Right forelimb (tissue), 1 donor: ENCODE results near the gene PIPOX.
A peak's percentile ranks its signal among the peaks of the same experiment; 100 is the strongest.

ENCODE experiments used
- DNase-seq: peaks from one replicate; pipeline ENCODE4 v3.0.0-alpha.2; 2018

PIPOX gene, protein sequence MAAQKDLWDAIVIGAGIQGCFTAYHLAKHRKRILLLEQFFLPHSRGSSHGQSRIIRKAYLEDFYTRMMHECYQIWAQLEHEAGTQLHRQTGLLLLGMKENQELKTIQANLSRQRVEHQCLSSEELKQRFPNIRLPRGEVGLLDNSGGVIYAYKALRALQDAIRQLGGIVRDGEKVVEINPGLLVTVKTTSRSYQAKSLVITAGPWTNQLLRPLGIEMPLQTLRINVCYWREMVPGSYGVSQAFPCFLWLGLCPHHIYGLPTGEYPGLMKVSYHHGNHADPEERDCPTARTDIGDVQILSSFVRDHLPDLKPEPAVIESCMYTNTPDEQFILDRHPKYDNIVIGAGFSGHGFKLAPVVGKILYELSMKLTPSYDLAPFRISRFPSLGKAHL

GRCh38 chr17:29042679-29043538 lies at the start of gene PIPOX:
Gene PIPOX (plus strand): TSS chr17:29043141. CDS start chr17:29043226, 85 bp downstream.
- no peak for DNase-seq

- no peak for DNase-seq
Measured at GRCh38 chr17:28993645-28994426, 49.1 kb upstream of the PIPOX start.

- no peak for DNase-seq
Measured at GRCh38 chr17:28996554-28997096, 46.3 kb upstream of the PIPOX start.

DNA sequence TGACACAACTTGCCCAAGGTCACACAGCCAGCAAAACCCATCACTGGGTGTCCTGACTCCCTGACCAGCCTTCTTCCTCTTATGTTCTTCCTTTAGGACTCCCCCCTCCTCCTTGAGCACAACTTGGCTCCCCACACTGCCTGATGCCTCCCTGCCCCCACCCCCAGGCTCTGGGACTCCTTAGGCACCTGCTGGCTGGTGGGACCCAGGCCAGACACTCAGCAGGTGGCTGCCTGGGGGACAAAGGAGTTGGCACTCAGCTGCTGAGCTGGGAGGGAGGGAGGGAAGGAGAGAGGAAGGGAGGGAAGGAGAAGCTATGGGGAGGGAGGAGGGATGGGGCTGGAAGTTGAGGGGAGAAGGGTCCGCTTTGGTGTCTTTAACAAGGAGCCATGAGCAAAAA lies 45.1 kb upstream of the PIPOX start:
- DNase-seq, result no peak

GRCh38 chr17:28999206-28999605 lies 43.7 kb upstream of the PIPOX start:
- DNase-seq, result no peak

DNA sequence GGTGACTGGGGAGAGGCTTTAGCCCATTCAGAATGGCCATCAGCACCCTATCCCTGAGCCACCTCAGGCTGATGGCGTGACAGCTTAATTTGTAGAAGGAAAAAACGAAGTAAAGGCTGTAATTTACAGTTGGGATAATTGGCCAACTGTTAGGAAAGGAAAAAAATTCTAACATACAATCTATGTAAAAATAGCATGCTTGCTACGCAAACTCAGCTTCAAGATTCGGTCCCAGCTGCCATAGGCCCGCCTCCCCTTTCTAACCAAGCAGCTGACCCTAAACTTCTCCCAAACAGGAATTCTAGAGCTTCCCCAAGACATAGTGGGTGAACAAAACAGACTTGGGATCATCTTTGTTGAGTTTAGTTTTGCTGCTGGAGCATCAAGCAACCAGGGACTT lies 42.0 kb upstream of the PIPOX start:
- DNase-seq, result no peak

DNA sequence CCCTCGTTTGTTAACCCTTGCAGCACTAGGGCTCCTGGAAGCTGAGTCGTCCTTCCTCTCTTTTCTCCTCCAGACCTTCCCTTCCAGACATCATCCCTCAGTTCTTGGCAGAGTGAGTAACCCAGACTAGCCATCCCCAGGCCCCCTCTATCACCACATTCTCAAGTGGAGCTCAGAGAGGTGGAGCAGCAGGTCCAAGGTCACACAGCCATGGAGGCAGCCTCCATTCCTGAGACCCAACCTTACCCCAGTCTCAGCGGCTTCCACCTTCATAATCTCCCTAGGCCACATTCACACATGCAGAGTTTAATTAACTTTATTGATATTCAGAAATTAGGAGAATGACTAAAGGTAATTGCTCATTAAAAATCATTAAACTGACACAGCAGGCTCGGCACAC lies 40.1 kb upstream of the PIPOX start:
- DNase-seq, result no peak

GRCh38 chr17:29003289-29003688 lies 39.7 kb upstream of the PIPOX start:
- DNase-seq, result no peak

DNA sequence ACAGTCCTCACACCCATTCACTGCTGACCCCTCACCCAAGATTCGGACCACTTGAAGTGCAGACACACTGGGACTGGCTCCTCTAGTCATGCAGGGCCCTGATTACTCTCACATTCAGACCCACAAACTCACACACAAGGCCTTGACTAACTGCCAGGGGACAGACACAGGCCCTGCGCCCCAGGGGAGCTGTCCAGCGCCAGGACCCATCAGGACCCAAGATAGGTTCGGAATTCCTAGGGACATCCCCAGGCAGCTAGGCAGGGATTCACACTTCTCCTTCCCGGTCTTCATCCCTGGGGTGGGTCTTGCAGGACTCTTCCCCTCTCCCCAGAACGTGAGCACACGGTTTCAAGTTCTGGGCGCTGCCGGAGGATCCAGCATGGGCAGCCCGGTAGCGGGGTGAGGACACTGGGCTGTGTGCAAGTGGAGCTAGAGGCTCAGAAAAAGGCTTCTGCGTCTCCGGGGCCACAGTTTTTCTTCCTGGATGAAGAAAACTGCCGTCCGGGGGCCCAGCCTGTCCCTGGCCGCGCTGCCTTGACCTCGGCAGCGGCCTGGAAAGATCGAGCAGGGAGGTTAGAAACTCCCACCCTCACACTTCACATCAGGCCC lies 38.8 kb upstream of the PIPOX start:
- DNase-seq, result no peak

GRCh38 chr17:29005936-29006511 lies 36.9 kb upstream of the PIPOX start, which contains the start of gene SEZ6:
Gene SEZ6 (minus strand): TSS chr17:29006033. CDS start chr17:29005869, 164 bp downstream.
- DNase-seq, result peak; percentile 90

GRCh38 chr17:29007456-29007855 lies 35.5 kb upstream of the PIPOX start:
- no peak for DNase-seq

GRCh38 chr17:29007860-29008455 lies 35.0 kb upstream of the PIPOX start:
- no peak for DNase-seq

GRCh38 chr17:29008591-29008990 lies 34.4 kb upstream of the PIPOX start:
- no peak for DNase-seq

DNA sequence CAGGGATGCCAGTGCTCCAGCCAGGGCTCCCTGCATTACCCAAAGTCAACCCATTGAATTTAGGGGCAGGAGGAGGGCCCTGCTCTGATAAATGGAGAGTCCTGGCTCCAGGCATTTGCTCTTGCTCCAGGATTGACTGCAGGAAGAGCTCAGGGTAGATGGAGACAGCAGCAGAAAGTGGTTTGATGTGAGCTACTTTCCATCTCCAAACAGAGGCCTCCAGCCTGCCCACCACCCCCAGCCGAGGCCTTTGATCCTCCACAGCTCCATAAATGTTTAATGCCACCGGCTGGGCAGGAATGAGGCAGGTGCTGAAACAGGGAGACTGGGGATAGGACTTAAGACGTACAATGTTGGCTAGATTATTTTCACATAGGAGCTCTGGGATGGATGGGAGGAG lies 32.8 kb upstream of the PIPOX start:
- no peak for DNase-seq

DNA sequence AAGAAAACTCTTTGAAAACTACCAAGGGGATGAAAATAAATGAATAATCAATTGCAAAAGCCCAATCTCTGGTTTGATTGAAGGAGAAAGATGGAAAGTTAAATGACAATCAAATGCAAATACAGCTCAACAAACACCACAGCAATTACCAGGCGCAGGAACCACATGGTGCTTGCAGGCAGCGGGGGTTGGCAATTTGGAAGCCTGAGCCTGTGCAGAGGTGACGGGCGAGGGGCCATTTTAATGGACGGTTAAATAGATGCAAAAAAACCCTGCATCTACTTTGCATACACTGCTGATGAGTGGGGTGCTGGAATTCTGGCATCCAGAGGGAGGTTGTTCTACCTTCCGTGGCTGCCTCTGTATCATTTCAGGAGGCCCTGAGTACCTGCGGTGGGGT lies 32.4 kb upstream of the PIPOX start:
- DNase-seq, result no peak

DNA sequence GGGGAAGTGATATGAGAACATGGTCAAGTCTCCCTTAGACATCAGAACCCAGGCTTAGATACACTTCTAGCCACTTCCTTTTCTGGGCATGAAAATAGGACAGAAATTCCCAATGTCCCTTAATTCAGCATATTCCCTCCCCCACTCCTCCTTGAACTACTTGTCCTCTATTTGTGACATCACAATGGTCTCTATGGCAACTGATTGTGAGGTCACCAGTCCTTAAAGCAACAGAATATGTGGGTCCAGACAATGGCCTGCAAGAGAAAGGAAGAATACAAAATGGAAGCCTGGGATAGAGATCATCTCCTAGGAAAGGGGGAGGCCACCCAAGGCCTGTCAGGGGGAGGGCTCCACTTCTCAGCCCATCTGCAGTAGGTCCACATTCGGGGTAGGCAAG lies 30.4 kb upstream of the PIPOX start:
- no peak for DNase-seq

DNA sequence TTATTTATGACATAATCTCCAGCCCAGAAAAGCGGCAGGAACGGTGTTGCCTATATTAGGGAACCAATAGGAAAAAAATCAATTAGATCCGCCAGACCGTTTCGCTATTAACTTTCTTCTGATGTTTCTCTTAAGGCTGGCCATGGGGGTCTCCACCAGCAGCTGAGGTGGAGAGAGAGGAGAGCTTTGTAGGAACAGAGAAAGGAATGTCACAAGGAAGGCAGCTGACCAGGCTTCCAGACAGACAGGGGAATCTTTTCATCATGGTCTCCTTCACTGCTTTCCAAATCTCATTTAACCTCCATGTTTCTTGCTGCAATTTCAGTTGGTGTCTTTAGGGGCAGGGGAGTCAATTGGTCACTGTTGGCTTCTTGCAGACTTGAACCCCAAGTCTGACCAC lies 28.2 kb upstream of the PIPOX start:
- no peak for DNase-seq

DNA sequence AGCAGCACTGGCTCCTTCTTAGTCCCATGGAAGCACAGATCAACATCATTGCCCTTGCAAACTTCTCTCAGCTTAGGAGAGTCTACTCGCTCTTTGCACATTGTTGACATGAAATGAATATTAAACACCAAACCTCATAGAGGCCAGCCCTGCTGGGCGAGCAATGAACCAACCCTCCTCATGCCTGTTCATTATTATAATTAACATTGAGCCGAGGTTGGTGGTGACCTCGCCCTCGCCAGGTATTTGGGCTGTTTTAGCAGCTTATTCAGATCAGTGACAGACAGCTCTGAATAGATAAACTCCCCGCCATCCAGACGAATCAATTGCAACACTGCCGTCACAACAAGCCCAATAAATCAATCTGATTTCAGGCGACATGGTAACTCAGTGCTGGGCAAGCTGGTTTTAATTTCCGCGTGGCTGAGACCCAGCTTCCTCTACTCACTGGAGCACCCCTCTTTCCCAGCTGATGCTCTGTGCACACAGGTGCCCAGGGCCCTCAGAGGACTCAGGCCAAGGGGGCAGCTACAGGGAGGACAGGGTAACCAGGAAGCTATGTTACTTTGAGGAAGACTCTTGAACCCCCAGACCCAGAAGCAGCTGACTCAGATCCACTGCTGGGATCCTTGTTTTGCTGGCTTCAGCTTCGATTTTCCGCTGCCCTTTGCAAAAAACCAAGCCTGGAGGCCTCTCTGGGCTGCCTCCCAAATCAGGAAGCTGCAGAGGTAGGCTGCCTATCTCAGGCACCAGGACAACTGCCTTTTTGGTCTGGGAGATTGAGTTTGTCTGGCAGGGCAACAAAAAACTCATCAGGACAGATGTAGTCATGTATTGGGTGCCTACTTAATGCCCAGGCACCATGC lies 26.4 kb upstream of the PIPOX start:
- no peak for DNase-seq

GRCh38 chr17:29018788-29019474 lies 24.0 kb upstream of the PIPOX start:
- DNase-seq, result no peak
